ENCODE data around the gene MOSMO. TPM values are rescaled to one million over a fixed set of nuclear protein-coding genes. Genes with fewer than 3 reads are reported as not detected.
"Not testable (repeated sequence)": the region's sequence is repeated elsewhere in the genome, so short reads cannot be mapped to it uniquely, and the experiment has no call there.

Gene MOSMO
- total and polyA plus RNA-seq, 7 donors: 2.8 to 27.1 (median 19.3) TPM

DNA sequence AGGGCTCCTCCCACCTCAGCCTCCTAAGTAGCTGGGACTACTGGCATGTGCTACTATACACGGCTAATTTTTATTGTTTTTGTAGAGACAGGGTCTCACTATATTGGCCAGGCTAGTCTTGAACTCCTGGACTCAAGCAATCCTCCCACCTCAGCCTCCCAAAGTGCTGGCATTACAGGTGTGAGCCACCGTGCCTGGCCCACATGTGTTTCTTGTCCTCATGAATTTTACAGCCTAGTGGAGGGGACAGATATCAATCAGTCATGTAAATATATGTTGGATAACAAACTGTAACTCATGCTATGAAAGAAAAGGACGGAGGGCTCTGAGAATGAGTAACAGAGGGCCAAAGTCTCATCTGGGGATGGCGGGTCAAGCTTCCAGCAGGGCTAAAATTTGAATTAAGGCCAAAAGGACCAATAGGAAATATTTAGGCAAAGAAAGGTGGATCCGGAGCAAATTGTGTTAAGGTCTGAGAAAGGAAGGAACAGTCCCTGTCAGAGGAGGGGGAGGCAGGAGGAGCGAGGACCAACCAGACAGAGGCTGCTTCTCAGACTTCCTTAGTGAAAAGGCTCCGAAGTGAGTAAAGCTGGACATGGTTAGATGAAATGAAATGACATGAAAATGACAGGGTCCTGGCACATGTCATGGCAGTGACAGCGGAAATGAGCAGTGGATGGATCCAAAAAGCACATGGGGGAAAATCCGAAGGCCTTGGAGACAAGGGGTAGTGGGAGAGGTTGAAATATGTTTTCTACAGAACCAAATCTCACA is 10.8 kb upstream of the MOSMO start:
- H3K27ac ChIP-seq: no peak overlapping the region
- 74 to 86% methylated on average over 9 of the region's 9 CpGs for WGBS, 2 donors

DNA sequence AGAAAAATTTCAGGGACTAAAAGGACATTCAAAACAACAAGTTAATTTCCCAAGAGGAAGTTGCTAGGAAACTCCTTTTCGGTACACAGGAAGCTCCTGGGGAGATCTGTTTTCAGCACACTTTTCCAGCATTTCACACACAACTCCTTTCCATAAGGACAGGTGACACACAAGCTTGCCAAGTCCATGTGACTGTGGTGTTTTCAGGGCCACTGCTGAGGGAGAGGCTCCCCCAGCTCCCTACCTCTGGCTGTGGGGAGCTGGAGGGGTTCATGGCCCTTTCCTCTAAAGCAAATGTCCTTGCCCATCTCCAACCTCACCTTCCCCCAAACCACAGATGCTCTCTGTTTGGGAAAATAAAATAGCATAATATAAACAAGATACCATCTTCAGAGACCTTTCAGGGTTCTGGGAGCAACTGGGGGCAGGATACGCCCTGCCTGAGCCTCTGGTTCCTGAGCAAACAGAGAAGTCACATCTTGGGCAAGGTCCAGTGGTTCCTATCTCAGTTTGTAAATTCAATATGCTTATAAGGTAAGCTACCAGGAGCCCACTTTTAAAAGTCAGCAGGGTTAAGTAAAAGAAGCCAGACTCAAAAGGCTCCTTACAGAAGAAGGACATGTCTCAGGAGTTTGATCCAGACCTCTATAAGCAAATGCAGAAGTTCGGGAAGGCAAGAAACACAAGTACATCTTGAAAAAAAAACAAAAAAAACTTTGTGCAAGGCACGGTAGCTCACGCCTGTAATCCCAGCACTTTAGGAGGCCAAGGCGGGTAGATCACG is 10.0 kb upstream of the MOSMO start:
- WGBS, 2 donors: 59 to 81% methylated on average over 7 of the region's 7 CpGs
- no peak overlapping the region for H3K27ac ChIP-seq
- TF ChIP-seq POLR2AphosphoS5 (IDR thresholded peaks at IDR 0.05) (no peak), EP300 (IDR thresholded peaks at IDR 0.05) (no peak), POLR2A (IDR thresholded peaks at IDR 0.05) (no peak), CTCF (IDR thresholded peaks at IDR 0.05) (no peak)
- intact Hi-C loops (cut with DNase I): no loop called here
- H3K9me3 ChIP-seq: no peaks in the 10 kb centered on the region
- DNase-seq: no peak
- H3K4me1 ChIP-seq: peaks cover 0 to 10% (median 9%) of the 10 kb centered on the region in 4 donors
- H3K4me3 ChIP-seq: no peak overlapping the region
- no peaks in the 10 kb centered on the region for H3K27me3 ChIP-seq
- H3K36me3 ChIP-seq: no peaks in the 10 kb centered on the region

More for the DNA sequence above, 10.8 kb upstream of the MOSMO start:
- Histone ChIP-seq H3K36me3 (no peaks in the 10 kb centered on the region), H3K9me3 (no peaks in the 10 kb centered on the region), H3K4me1 (peaks cover 0 to 10% (median 9%) of the 10 kb centered on the region in 4 donors), H3K4me3 (no peak overlapping the region), H3K27me3 (no peaks in the 10 kb centered on the region)
- intact Hi-C loops (cut with DNase I): no loop called here
- DNase-seq: no peak
- TF ChIP-seq CTCF (IDR thresholded peaks at IDR 0.05) (no peak), POLR2AphosphoS5 (IDR thresholded peaks at IDR 0.05) (no peak), EP300 (IDR thresholded peaks at IDR 0.05) (no peak), POLR2A (IDR thresholded peaks at IDR 0.05) (no peak)

DNA sequence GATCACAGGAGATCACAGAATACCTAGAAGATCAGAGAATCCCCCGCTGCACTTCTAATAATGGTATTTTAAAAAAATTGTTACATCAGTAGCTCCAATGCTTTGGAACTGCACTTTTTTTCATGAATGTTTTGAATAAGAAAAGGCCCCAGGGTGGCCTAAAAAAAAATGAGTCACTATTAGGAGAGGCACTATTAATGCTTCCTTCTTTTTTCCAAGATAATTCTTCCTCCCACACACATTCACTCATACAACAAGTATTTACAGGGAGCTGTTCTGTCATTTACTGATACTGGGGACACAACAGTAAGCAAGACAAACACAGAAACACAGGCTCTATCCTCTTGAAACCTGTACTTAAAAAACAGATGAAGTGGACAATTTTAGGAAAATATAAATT is 6.3 kb upstream of the MOSMO start:
- TF ChIP-seq POLR2A (IDR thresholded peaks at IDR 0.05) (no peak), POLR2AphosphoS5 (IDR thresholded peaks at IDR 0.05) (no peak), EP300 (IDR thresholded peaks at IDR 0.05) (no peak), CTCF (IDR thresholded peaks at IDR 0.05) (no peak)
- Histone ChIP-seq H3K4me1 (peaks cover 0 to 10% (median 9%) of the 10 kb centered on the region in 4 donors), H3K9me3 (no peaks in the 10 kb centered on the region), H3K4me3 (no peak overlapping the region), H3K36me3 (no peaks in the 10 kb centered on the region), H3K27me3 (no peaks in the 10 kb centered on the region), H3K27ac (no peak overlapping the region)
- intact Hi-C loops (cut with DNase I): loop anchor here (1.0 to 2.0 kb wide), 4 partner anchors 75 to 295 kb away; partner anchors contain the start of gene POLR3E
- 69 to 74% methylated on average over 1 of the region's 1 CpG for WGBS, 2 donors
- DNase-seq: no peak

DNA sequence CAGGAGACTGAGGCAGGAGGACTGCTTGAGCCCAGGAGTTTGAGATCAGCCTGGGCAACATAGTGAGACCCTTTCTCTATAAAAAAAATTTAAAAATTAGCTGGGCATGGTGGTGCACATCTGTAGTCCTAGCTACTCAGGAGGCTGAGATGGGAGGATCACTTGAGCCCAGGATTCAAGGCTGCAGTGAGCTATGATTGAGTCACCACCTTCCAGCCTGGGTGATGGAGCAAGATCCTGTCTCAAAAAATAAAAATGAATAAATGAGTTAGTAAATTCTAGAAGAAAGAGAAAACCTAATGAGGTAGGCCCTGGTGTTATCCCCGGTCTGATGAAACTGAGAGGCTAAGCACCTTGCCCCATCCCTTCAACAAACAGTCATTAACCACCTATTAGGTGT is 5.9 kb upstream of the MOSMO start:
- H3K27me3 ChIP-seq; intact Hi-C loops (cut with DNase I); DNase-seq; H3K27ac ChIP-seq; H3K9me3 ChIP-seq; H3K36me3 ChIP-seq; H3K4me3 ChIP-seq: not testable (repeated sequence)
- WGBS, 2 donors: 94 to 97% methylated on average over 1 of the region's 1 CpG
- H3K4me1 ChIP-seq: peaks cover 0 to 14% (median 13%) of the 10 kb centered on the region in 4 donors

DNA sequence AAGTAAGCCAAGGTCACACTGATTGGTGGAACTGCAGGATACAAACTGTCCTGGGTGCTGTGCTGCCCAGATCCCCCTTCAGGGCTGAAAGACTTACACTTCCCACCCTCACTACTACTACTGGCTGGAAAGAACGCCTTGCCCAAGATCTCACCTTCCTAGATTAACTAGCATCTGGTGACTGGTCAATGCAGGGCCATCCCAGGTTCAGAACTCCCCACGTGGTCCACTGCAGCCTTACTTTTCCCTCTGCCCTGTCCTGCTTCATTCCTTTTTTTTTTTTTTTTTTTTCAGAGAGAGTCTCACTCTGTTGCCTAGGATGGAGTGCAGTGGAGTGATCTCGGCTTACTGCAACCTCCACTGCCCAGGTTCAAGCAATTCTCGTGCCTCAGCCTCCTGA is 4.7 kb upstream of the MOSMO start:
- peaks cover 0 to 19% (median 16%) of the 10 kb centered on the region in 4 donors for H3K4me1 ChIP-seq
- no peaks in the 10 kb centered on the region for H3K9me3 ChIP-seq
- H3K27ac ChIP-seq: no peak overlapping the region
- DNase-seq: no peak
- H3K36me3 ChIP-seq: no peaks in the 10 kb centered on the region
- H3K4me3 ChIP-seq: no peak overlapping the region
- 89 to 90% methylated on average over 4 of the region's 4 CpGs for WGBS, 2 donors
- intact Hi-C loops (cut with DNase I): no loop called here
- H3K27me3 ChIP-seq: no peaks in the 10 kb centered on the region
- TF ChIP-seq CTCF (IDR thresholded peaks at IDR 0.05): no peak
